Motor neuron (in vitro differentiated cells): Measurements from ENCODE around the gene PTPN21. TPM values are rescaled to one million over a fixed set of nuclear protein-coding genes. Genes with fewer than 3 reads are reported as not detected.

Experiments used
- ATAC-seq, 8 experiments: fragments of 200-7000 bp; cut with Tn5 transposase; replicated peaks in 6 of 8; 2 replicates each; pipeline ENCODE4 v1.8.0; 2021; ENCODE audit warnings: mild to moderate bottlenecking in 8 of 8, moderate library complexity in 8 of 8
- H3K27ac ChIP-seq, 2 donors: fragments of 250-450 bp; sonication (Bioruptor Pico); 2 replicates each; pipeline ENCODE4 v1.9.0; 2021; ENCODE audit warnings: antibody characterized with exemption in 2 of 2, mild to moderate bottlenecking in 2 of 2, moderate library complexity in 1 of 2
- H3K4me1 ChIP-seq, 2 donors: fragments of 250-450 bp; sonication (Bioruptor Pico); replicated peaks in 1 of 2; 2 replicates each; pipeline ENCODE4 v1.6.1; 2021; ENCODE audit warnings: antibody characterized with exemption in 2 of 2, mild to moderate bottlenecking in 2 of 2, moderate library complexity in 1 of 2
- H3K4me3 ChIP-seq, 5 donors: fragments of 250-450 bp; sonication (Bioruptor Pico); 2 replicates each; pipeline ENCODE4 v1.9.0; 2021; ENCODE audit warnings: antibody characterized with exemption in 5 of 5, mild to moderate bottlenecking in 5 of 5, moderate library complexity in 4 of 5
- WGBS, 10 experiments: fragments of 450-650 bp; shearing (Covaris generic); methylation state at CpG; one replicate each; pipeline ENCODE4 v1.0.0; 2022; 5-methylcytosine and 5-hydroxymethylcytosine counted together
- in situ Hi-C, 9 experiments: fragments of 400-800 bp; cut with MboI; loops; one replicate each; pipeline ENCODE4 v1.15.0; 2021; ENCODE audit warnings: low sequenced_read_pairs in 9 of 9, low pct_unique_long_range_greater_than_20kb in 2 of 9; ENCODE audit not compliant: unreplicated experiment in 9 of 9
- total RNA-seq, 8 experiments: library from RNA; unstranded; fragments of 300-600 nt; gene quantifications; 2 replicates each; pipeline versions ENCODE4 v1.2.3 to v1.2.4, GENCODE V29; 2022

The PTPN21 gene
- total RNA-seq, 8 experiments from 2014 or later: 3.6 to 19.2 (median 5.1) TPM

GRCh38 chr14:88473791-88474190 lies 81.0 kb downstream of the PTPN21 start:
- no peaks in the 10 kb centered on the region for H3K4me1 ChIP-seq
- no peak overlapping the region for H3K27ac ChIP-seq
- H3K4me3 ChIP-seq: no peak overlapping the region
- WGBS, 10 experiments: 83 to 100% (median 100%) methylated on average over 1 of the region's 1 CpG; no CpG with 5 or more reads in 2 of the 10 experiments
- ATAC-seq: no peak
- in situ Hi-C loops: no loop called here

- Histone ChIP-seq H3K4me1 (no peaks in the 10 kb centered on the region), H3K4me3 (no peak overlapping the region), H3K27ac (no peak overlapping the region)
- WGBS, 10 experiments: 0 to 100% (median 80%) methylated on average over 1 to 7 of the region's 7 CpGs; no CpG with 5 or more reads in 1 of the 10 experiments
- peak in 3 of 8 experiments; percentile 67 to 87 (median 87) for ATAC-seq
- in situ Hi-C loops: no loop called here
Observed at GRCh38 chr14:88470542-88471440, 84.0 kb downstream of the PTPN21 start.

GRCh38 chr14:88468406-88468805 lies 86.4 kb downstream of the PTPN21 start:
- H3K4me1 ChIP-seq: no peaks in the 10 kb centered on the region
- in situ Hi-C loops: no loop called here
- H3K4me3 ChIP-seq: no peak overlapping the region
- peak in 2 of 8 experiments; percentile 11 to 55 for ATAC-seq
- WGBS, 10 experiments: 14 to 100% (median 33%) methylated on average over 1 of the region's 1 CpG; no CpG with 5 or more reads in 5 of the 10 experiments
- no peak overlapping the region for H3K27ac ChIP-seq

- H3K27ac ChIP-seq: no peak overlapping the region
- ATAC-seq: peak in 2 of 8 experiments; percentile 32 to 54
- 54 to 100% (median 80%) methylated on average over 1 to 4 of the region's 4 CpGs; no CpG with 5 or more reads in 1 of the 10 experiments for WGBS, 10 experiments
- no peaks in the 10 kb centered on the region for H3K4me1 ChIP-seq
- no peak overlapping the region for H3K4me3 ChIP-seq
- in situ Hi-C loops: no loop called here
Observed at GRCh38 chr14:88463318-88463717, 91.5 kb downstream of the PTPN21 start.

- no peaks in the 10 kb centered on the region for H3K4me1 ChIP-seq
- 0 to 100% (median 70%) methylated on average over 1 to 2 of the region's 2 CpGs; no CpG with 5 or more reads in 2 of the 10 experiments for WGBS, 10 experiments
- peak in 2 of 8 experiments; percentile 88 to 96 for ATAC-seq
- in situ Hi-C loops: no loop called here
- no peak overlapping the region for H3K27ac ChIP-seq
- H3K4me3 ChIP-seq: no peak overlapping the region
Observed at GRCh38 chr14:88454886-88455285, 99.9 kb downstream of the PTPN21 start.

- 81 to 100% (median 100%) methylated on average over 1 to 2 of the region's 4 CpGs; no CpG with 5 or more reads in 3 of the 10 experiments for WGBS, 10 experiments
- no peak overlapping the region for H3K27ac ChIP-seq
- in situ Hi-C loops: no loop called here
- H3K4me3 ChIP-seq: no peak overlapping the region
- ATAC-seq: no peak
- no peaks in the 10 kb centered on the region for H3K4me1 ChIP-seq
Observed at GRCh38 chr14:88452231-88452630, 102.6 kb downstream of the PTPN21 start.

GRCh38 chr14:88439088-88439487 lies 115.7 kb downstream of the PTPN21 start:
- no peak for ATAC-seq
- H3K4me3 ChIP-seq: no peak overlapping the region
- H3K4me1 ChIP-seq: no peaks in the 10 kb centered on the region
- in situ Hi-C loops: no loop called here
- no peak overlapping the region for H3K27ac ChIP-seq
- 40 to 100% (median 94%) methylated on average over 1 to 2 of the region's 2 CpGs; no CpG with 5 or more reads in 2 of the 10 experiments for WGBS, 10 experiments

GRCh38 chr14:88437658-88438057 lies 117.1 kb downstream of the PTPN21 start:
- ATAC-seq: no peak
- Histone ChIP-seq H3K27ac (no peak overlapping the region), H3K4me3 (no peak overlapping the region), H3K4me1 (no peaks in the 10 kb centered on the region)
- WGBS, 10 experiments: 75 to 100% (median 95%) methylated on average over 1 to 5 of the region's 5 CpGs
- in situ Hi-C loops: no loop called here

- Histone ChIP-seq H3K27ac (no peak overlapping the region), H3K4me1 (no peaks in the 10 kb centered on the region), H3K4me3 (no peak overlapping the region)
- 56 to 100% (median 93%) methylated on average over 1 to 2 of the region's 2 CpGs for WGBS, 10 experiments
- no peak for ATAC-seq
- in situ Hi-C loops: no loop called here
Observed at GRCh38 chr14:88430976-88431375, 123.8 kb downstream of the PTPN21 start.

GRCh38 chr14:88426271-88426670 lies 128.5 kb downstream of the PTPN21 start:
- 81 to 98% (median 95%) methylated on average over 2 to 7 of the region's 7 CpGs; no CpG with 5 or more reads in 4 of the 10 experiments for WGBS, 10 experiments
- H3K27ac ChIP-seq: no peak overlapping the region
- in situ Hi-C loops: no loop called here
- no peak overlapping the region for H3K4me3 ChIP-seq
- no peak for ATAC-seq
- H3K4me1 ChIP-seq: peaks cover 0 to 5% of the 10 kb centered on the region in 2 donors

GRCh38 chr14:88424573-88424972 lies 130.2 kb downstream of the PTPN21 start:
- Histone ChIP-seq H3K4me3 (no peak overlapping the region), H3K27ac (no peak overlapping the region), H3K4me1 (peaks cover 0 to 5% of the 10 kb centered on the region in 2 donors)
- in situ Hi-C loops: no loop called here
- no peak for ATAC-seq

- Histone ChIP-seq H3K4me3 (no peak overlapping the region), H3K27ac (no peak overlapping the region), H3K4me1 (peaks cover 0 to 5% of the 10 kb centered on the region in 2 donors)
- WGBS, 10 experiments: 14 to 86% (median 50%) methylated on average over 1 to 3 of the region's 3 CpGs; no CpG with 5 or more reads in 1 of the 10 experiments
- peak in 7 of 8 experiments; percentile 42 to 98 (median 57) for ATAC-seq
- in situ Hi-C loops: no loop called here
Observed at GRCh38 chr14:88422919-88423650, 131.7 kb downstream of the PTPN21 start.

- in situ Hi-C loops: no loop called here
- peaks cover 0 to 5% of the 10 kb centered on the region in 2 donors for H3K4me1 ChIP-seq
- no peak overlapping the region for H3K4me3 ChIP-seq
- peak in 6 of 8 experiments; percentile 42 to 84 (median 66) for ATAC-seq
- no peak overlapping the region for H3K27ac ChIP-seq
Observed at GRCh38 chr14:88422047-88422446, 132.8 kb downstream of the PTPN21 start.
